ENCODE data around the gene FAM163A.

FAM163A gene

GRCh38 chr1:179770887-179771502 lies 27.9 kb downstream of the FAM163A start:
- no peaks in the 10 kb centered on the region for H3K9me3 ChIP-seq (ENCODE audit: control insufficient read depth, low read length)
- H3K9ac ChIP-seq: no peak overlapping the region
- H3K36me3 ChIP-seq (ENCODE audit: control insufficient read depth, insufficient read depth, low read length): no peaks in the 10 kb centered on the region
- TF ChIP-seq, protein P1, sequence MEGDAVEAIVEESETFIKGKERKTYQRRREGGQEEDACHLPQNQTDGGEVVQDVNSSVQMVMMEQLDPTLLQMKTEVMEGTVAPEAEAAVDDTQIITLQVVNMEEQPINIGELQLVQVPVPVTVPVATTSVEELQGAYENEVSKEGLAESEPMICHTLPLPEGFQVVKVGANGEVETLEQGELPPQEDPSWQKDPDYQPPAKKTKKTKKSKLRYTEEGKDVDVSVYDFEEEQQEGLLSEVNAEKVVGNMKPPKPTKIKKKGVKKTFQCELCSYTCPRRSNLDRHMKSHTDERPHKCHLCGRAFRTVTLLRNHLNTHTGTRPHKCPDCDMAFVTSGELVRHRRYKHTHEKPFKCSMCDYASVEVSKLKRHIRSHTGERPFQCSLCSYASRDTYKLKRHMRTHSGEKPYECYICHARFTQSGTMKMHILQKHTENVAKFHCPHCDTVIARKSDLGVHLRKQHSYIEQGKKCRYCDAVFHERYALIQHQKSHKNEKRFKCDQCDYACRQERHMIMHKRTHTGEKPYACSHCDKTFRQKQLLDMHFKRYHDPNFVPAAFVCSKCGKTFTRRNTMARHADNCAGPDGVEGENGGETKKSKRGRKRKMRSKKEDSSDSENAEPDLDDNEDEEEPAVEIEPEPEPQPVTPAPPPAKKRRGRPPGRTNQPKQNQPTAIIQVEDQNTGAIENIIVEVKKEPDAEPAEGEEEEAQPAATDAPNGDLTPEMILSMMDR (IDR thresholded peaks at IDR 0.05): no peak
- H3K27me3 ChIP-seq (ENCODE audit: control insufficient read depth, insufficient read depth, low read length): no peaks in the 10 kb centered on the region
- H3K4me3 ChIP-seq (ENCODE audit: low read depth, low read length): no peak overlapping the region
- H3K4me2 ChIP-seq (ENCODE audit: low read length): no peak overlapping the region
- no peaks in the 10 kb centered on the region for H3K4me1 ChIP-seq
- no peak overlapping the region for H3K27ac ChIP-seq
- no peaks in the 10 kb centered on the region for H3K79me2 ChIP-seq
- no peak overlapping the region for H2AFZ ChIP-seq

DNA sequence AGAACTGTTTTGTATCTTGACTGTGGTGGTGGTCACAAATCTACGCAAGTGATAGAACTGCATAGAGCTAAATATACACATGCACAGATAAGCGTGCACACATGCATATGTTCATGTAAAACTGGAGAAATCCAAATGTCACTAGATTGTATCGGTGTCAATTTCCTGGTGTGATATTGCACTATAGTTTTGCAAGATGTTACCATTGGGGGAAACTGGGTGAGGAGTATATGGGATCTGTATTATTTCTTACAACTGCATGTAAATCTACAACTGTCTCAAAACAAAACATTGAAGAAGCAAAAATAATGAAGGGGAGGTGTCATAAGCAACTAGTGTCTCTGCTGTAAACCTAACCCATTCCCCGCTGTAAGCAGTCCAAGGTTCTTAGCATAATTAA lies 30.2 kb downstream of the FAM163A start:
- H3K9ac ChIP-seq: no peak overlapping the region
- TF ChIP-seq, protein P1 (IDR thresholded peaks at IDR 0.05): no peak

DNA sequence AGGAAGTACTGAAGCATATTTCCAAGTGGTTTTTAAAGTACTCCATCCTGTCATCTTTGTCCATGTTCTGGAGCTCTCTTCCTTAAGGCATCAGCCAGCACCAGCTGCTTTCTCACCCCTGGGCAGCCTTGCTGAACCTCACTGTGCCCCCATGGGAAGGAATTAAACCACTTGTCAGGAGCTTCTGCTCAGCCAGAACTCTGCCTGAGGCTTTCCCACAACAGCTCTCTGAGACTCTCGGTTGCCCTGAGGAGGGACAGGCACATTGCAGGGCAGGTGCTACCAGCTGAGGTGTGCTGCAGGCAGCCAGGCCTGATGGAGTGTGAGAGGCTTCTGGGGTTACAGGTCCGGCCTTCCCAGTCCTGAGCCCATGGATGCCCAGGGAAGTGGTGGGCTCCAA lies 30.9 kb downstream of the FAM163A start:
- no peak overlapping the region for H3K4me2 ChIP-seq (ENCODE audit: low read length)
- H3K27ac ChIP-seq: no peak overlapping the region
- no peak overlapping the region for H3K9ac ChIP-seq
- no peak overlapping the region for H3K4me3 ChIP-seq (ENCODE audit: low read depth, low read length)
- TF ChIP-seq, protein P1 (IDR thresholded peaks at IDR 0.05): no peak
- H3K27me3 ChIP-seq (ENCODE audit: control insufficient read depth, insufficient read depth, low read length): no peaks in the 10 kb centered on the region
- H3K79me2 ChIP-seq: no peaks in the 10 kb centered on the region
- no peak overlapping the region for H2AFZ ChIP-seq
- no peaks in the 10 kb centered on the region for H3K4me1 ChIP-seq
- H3K36me3 ChIP-seq (ENCODE audit: control insufficient read depth, insufficient read depth, low read length): no peaks in the 10 kb centered on the region
- H3K9me3 ChIP-seq (ENCODE audit: control insufficient read depth, low read length): no peaks in the 10 kb centered on the region

More for the DNA sequence above, 30.2 kb downstream of the FAM163A start:
- Histone ChIP-seq H3K27me3 (ENCODE audit: control insufficient read depth, insufficient read depth, low read length) (no peaks in the 10 kb centered on the region), H3K4me1 (no peaks in the 10 kb centered on the region), H3K4me3 (ENCODE audit: low read depth, low read length) (no peak overlapping the region), H3K9me3 (ENCODE audit: control insufficient read depth, low read length) (no peaks in the 10 kb centered on the region), H3K79me2 (no peaks in the 10 kb centered on the region), H3K4me2 (ENCODE audit: low read length) (no peak overlapping the region), H3K27ac (no peak overlapping the region), H3K36me3 (ENCODE audit: control insufficient read depth, insufficient read depth, low read length) (no peaks in the 10 kb centered on the region), H2AFZ (no peak overlapping the region)

- no peaks in the 10 kb centered on the region for H3K27me3 ChIP-seq (ENCODE audit: control insufficient read depth, insufficient read depth, low read length)
- H3K36me3 ChIP-seq (ENCODE audit: control insufficient read depth, insufficient read depth, low read length): no peaks in the 10 kb centered on the region
- H3K4me3 ChIP-seq (ENCODE audit: low read depth, low read length): no peak overlapping the region
- no peak overlapping the region for H3K4me2 ChIP-seq (ENCODE audit: low read length)
- H2AFZ ChIP-seq: no peak overlapping the region
- no peaks in the 10 kb centered on the region for H3K79me2 ChIP-seq
- no peak overlapping the region for H3K9ac ChIP-seq
- TF ChIP-seq, protein P1 (IDR thresholded peaks at IDR 0.05): no peak
- H3K4me1 ChIP-seq: peaks cover 2% of the 10 kb centered on the region
- no peak overlapping the region for H3K27ac ChIP-seq
- no peaks in the 10 kb centered on the region for H3K9me3 ChIP-seq (ENCODE audit: control insufficient read depth, low read length)
These were observed 31.5 kb downstream of the FAM163A start for GRCh38 chr1:179774566-179774965.

DNA sequence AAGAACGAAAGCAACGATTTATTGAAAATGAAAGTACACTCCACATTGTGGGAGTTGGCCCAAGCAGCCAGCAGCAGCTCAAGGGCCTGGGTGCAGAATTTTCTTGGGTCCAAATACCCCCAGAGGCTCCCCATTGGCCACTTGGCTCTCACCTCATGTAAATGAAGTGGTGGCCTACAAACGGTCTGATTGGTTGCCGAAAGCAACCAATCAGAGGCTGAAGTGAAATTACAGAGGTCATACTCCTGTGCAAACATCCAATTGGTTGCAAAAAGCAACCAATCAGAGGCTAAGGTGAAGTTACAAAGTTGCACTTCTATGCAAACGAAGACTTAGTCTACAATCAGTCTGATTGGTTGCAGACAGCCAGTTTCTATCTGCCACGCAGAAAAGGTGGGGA lies 31.9 kb downstream of the FAM163A start:
- no peaks in the 10 kb centered on the region for H3K36me3 ChIP-seq (ENCODE audit: control insufficient read depth, insufficient read depth, low read length)
- H3K4me3 ChIP-seq (ENCODE audit: low read depth, low read length): no peak overlapping the region
- no peaks in the 10 kb centered on the region for H3K9me3 ChIP-seq (ENCODE audit: control insufficient read depth, low read length)
- no peaks in the 10 kb centered on the region for H3K27me3 ChIP-seq (ENCODE audit: control insufficient read depth, insufficient read depth, low read length)
- H3K27ac ChIP-seq: no peak overlapping the region
- no peaks in the 10 kb centered on the region for H3K79me2 ChIP-seq
- no peak overlapping the region for H3K9ac ChIP-seq
- TF ChIP-seq, protein P1 (IDR thresholded peaks at IDR 0.05): no peak
- no peak overlapping the region for H2AFZ ChIP-seq
- H3K4me1 ChIP-seq: peaks cover 3% of the 10 kb centered on the region
- no peak overlapping the region for H3K4me2 ChIP-seq (ENCODE audit: low read length)
